HG02970 (cell line): ENCODE measurements around the gene WDR87.
"Not testable (repeated sequence)": the region's sequence is repeated elsewhere in the genome, so short reads cannot be mapped to it uniquely, and the experiment has no call there.

ENCODE experiments used
- ATAC-seq: cut with Tn5 transposase; IDR thresholded peaks from one replicate; pipeline ENCODE4 v1.9.1; 2021; ENCODE audit warnings: mild to moderate bottlenecking, moderate library complexity, moderate number of reproducible peaks; ENCODE audit not compliant: unreplicated experiment, low FRiP score

WDR87 gene

DNA sequence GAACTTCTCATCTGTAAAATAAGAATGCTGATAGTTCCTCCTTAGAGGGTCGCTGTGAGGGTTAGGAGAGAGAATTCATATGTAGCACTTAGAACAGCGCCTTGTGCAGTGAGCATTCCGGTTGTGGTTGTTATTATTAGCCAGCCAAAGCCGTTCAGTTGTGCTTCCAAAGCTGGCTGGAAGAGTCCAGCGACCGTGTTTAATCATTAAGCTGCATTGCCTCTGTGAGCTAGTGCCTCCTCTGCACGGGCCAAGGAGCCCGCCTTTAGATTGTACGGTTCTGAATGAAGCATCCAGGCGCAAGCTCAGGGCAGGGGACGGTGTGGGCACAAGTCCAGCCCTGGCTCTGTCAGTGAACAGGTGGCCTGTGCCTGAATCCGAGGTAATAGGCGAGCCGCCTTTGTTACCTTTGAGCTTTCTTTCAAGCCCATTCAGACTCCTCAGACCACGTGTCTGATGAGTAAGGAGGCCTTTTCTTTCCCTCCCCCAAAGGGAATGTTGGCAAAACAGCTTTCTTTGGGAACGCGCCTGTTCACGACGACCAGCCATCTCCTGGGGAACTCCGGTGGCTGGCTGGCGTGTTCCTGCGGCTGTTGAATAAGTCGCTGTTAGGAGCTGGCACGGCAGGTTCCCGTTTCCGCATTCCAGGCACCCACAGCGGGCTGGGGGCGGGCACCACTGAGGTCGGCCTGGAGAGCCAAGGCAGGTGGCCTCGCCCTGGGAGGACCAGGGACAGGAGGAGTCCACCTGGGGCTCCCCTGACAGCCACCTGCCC is 25.7 kb upstream of the WDR87 start:
- no peak for ATAC-seq

DNA sequence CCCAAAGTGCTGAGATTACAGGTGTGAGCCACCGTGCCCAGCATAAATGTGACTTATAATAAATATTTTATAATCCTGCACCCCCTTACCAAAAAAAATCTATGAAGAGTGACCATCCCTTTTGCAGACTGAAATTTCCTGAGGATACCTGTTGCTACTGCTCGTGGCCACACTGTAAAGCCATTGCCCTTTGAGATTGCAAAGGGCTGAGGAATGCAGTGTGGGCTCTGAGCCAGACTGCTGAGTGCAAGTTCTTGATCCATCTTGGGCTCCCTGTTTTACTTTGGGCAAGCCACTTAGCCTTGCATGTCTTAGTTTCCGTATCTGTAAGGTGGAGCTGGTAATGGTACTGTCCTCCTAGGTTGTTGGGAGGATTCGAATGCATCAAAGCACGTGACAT is 24.0 kb upstream of the WDR87 start:
- ATAC-seq: no peak

DNA sequence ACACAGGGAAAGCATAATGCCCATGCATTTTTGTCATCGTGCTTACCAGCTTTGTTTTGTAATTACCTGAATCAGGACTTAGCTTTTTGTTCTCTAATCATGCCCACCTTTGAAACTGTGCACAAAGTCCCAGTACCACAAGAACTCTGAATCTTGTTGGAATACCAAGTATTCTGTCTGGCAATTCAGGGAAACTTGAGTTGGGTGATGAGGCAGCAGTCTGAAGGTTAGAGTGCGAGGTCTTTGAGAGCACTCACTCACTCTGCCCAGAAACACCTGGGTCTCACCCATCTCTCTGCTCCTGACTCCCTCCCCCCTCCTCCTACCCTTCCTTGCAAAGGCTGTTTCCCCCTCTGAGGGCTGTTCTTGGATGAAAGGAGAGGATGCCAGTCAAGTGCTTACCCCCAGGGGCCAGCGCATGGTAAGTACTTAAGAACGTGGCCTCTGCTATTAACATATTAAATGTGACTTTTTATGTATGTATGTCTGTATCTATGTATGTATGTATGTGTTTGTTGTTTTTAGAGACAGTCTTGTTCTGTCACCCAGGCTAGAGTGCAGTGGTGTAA is 23.0 kb upstream of the WDR87 start:
- ATAC-seq: no peak

DNA sequence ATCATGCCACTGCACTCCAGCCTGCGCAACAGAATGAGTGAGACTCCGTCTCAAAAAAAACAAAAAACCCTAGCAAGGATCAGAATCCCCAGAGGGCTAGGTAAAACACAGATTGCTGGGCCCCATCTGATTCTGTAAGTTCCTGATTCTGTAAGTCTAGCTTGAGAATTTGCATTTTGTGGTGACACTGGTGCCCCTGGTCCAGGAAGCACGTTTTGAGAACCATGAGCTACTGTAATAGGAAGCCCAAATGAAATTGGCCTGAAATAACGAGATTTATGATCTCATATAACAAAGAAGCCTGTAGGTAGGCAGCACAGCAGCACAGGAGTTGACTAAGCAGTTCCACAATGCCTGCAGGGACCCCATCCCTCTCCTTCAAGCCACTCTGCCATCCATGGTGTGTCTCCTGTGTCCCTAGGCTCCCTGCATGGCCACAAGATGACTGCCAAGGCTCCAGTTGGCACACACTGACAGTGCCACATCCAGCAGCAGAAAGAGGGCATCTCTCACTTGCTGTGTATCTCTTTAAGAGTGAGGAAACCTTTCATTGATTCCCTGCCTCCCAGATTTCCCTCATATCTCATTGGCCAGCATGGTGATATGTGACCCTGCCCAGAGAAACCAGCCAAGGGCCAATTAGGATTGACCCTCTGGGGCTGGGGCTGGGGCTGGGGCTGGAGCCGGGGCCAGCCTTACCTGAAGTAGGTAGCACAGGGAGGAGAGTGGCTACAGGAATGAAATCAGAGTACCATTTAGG is 22.3 kb upstream of the WDR87 start:
- no peak for ATAC-seq

DNA sequence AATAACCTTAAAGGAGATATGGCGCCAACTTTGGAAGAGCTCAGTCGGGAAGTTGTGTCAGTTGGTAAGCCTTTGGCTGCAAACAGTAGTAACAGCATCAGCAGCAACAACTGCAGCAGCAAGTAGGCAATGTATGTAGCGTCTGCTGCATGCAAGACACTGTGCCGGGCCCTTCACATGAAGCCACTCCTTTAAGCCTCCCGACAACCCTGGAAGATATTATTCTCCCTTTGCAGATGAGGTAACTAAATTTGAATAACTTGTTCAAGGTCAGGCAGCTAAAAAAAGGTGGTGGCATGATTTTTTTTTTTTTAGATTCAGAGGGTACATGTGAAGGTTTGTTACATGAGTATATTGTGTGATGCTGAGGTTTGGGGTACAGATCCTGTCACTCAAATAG is 20.3 kb upstream of the WDR87 start:
- no peak for ATAC-seq

DNA sequence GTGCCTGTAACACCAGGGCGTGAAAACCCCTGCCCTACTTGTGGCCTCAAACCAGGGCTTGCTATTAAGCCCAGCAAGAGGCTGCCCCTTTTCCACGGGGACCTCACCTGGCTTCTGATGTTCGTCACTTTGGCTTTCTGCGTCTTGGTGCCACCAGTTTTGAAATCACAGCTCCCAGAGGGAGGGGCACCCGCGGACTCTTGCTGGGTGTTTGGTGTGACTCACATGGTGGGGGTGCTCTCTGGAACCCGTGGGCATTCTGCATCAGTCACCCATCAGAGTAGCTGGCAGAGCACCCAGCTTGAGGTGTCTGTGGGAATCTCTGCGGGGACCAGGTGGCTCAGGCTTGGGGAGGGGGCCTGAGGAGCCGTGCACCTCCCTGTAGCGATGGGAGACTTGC is 19.9 kb upstream of the WDR87 start:
- no peak for ATAC-seq

DNA sequence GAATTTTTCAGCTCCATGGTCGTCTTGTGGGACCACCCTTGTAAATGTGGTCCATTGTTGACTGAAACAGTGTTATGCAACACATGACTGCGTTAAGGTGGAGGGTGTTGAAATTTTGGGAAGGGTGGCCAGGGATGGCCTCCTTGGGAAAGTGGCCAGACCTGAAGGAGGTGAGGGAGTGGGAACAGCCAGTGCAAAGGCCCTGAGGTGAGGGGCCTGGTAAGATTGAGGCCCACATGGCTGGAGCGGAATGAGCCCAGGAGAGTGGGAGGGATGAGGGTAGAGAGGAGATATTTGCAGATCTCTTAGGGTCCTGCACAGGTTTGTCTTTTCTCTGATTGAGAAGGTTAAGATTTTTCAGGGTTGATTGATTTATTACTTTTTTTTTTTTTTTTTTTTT is 18.8 kb upstream of the WDR87 start:
- ATAC-seq: no peak

DNA sequence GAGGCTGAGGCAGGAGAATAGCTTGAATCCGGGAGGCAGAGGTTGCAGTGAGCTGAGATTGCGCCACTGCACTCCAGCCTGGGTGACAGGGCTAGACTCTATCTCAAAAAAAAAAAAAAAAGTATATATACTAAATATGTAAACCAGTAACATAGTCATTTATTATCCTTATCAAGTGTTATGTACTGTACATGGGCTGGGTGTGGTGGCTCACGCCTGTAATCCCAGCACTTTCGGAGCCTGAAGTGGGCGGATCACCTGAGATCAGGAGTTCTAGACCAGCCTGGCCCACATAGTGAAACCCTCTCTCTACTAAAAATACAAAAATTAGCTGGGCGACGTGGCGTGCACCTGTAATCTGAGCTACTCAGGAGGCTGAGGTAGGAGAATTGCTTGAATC is 18.2 kb upstream of the WDR87 start:
- not testable (repeated sequence) for ATAC-seq

DNA sequence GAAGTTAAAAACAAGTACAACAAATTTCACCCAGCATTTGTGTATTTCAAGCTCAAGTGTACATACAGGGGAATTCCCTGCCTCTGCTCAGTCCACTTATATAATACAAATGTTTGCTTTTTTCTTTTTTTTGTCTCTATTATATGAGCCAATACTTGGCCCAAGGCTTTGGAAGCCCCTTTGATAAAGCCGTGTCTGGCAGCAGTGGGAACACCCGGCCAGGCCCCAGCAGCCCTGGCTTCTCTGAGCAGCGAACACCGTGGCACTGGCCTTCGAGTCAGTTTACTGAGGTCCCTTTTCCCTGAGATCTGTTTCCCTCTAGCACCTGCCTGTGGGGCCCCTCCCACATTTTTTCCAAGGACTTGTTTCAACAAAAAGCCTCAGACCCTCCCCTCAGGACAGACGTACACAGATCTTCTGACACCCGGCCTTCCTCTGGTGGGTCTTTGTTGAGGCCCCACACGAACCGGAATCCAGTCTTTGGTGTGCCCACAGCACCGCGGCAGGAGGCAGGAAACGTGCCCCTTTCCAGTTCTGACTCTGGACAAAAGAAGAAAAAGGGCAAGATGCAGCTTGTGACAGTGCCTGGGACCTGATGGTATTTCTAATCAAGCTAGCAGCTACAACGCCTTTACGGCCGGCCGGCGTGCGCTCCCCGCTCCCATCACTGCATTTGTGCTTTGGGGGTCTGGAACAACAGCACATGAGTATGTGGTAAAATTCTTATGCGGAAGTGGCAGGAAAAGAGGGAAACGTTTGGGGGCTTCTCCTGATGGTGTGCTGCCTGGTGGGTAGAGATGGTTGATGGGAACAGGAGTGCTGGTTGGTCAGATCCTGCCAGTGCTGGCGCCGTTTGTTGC is 14.4 kb upstream of the WDR87 start:
- no peak for ATAC-seq

DNA sequence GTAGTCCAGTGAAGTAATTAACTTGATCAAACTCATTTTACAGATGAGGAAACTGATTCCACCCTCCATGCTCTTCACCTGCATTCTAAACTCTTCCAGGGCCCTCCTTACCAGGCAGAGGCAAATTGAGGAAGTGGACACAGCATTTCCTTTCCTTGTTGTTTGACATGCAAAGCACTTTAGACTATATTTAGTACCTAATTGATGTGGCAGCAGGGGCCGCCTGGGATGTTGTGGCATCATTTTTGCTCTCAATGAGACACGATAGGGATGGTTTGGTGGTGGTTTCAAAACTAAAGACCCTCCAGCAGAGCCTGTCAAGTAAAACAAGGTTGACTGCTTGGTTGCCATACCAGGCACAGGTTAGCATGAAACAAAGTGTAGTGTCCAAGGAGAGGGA is 8.5 kb upstream of the WDR87 start:
- ATAC-seq: no peak

DNA sequence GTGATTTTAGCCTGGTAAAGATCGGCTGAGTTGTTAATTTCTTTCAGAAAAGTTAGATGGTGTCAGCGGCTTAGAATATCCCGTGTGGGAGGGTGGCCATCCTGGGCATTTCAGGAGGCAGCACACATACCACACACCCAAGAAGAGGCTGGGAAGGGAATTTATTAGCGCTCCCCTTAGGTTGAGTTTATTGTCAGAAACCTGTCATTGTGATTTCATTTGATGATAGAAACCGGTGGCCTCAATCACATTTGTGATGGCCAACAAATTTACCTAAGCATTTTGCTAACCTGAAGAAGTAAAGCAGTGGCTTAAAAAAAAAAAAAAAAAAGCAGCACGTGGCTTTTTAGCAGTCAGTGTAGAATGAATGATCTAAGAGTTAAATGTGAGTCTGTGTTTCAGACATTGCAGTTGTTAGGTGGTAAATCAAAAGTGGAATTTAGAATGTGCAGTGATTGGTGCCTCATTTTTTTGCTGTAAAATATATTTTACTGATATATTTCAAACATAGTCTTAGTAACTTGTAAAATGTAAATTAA is 3.3 kb upstream of the WDR87 start:
- no peak for ATAC-seq

DNA sequence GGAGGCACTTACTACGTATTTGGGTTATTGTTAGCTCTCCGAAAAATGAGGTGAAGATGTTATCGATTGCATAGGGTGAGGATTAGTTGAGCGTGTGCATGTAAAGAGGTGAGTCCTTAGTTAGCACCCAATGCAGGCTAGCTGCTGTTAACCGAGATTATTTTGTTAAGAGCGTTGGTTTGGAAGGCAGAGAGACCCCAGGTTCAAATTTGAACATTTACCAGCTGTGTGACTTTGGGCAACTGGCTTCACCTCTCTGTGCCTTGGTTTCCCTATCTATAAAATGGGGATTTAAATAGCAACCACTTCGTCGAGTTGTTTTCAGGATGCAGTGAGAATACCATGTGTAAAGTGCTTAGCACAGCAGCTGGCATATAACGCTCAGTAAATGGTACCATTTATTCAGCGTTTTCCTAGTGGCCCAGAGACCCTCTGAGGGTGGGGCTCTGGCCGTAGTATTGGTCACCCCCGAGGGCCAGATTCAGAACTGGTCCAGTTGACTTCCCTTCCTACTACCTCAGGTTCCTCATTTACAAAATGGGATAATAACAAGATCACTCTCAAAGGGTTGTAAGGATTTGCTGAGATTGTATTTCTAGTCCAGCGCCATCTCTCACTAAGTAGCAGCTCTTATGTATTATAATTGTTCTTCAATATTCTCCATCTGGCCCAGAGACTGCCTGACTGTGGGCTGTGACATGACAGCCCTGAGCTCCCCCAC is 1.5 kb upstream of the WDR87 start:
- no peak for ATAC-seq

DNA sequence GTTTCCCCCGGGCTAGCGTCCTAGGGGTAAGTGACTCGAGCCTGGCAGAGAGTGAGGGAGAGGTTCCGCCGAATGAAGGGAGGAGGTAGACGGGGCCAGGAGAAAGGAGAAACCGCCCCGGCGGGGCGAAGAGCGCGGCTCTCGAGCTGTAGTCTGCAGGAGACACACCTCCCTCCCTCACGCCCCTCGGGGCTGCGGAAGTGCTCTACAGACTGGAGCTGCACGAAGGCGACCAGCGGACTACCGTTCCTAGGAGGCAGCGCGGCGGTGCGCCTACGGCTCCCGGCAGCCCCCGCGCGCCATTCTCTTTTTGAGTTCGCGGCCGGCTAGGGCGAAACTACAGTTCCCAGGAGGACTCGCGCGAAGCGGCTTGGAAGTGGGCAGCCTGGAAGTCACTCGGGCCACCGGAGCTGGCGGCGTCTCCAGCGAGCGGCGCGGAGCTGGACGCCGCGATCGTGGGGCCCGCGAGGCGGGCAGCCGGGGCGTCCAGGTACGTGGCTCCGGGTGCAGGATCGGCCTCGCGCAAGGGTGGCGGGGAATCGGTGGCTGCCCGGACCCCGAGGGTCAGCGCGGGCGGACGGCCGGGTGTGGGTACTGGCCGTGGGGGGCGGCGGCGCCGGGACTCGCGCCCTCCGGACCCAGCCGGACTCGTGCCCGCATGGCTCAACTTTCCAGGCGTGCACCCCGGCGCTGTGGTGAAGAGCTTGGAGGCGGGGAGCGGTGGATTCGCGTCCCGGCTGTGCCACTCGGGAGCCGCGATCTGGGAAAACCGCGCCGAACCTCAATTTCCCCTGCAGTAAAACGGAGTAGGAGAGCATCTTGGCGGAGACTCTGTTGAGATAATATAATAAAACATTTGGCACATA is 708 bp upstream of the WDR87 start, which contains the start of gene SIPA1L3:
Gene SIPA1L3 (plus strand): TSS at position 340 of the 866 bp plus-strand sequence. CDS start 174,358 bp downstream, outside the sequence.
- ATAC-seq: peak; percentile 67

DNA sequence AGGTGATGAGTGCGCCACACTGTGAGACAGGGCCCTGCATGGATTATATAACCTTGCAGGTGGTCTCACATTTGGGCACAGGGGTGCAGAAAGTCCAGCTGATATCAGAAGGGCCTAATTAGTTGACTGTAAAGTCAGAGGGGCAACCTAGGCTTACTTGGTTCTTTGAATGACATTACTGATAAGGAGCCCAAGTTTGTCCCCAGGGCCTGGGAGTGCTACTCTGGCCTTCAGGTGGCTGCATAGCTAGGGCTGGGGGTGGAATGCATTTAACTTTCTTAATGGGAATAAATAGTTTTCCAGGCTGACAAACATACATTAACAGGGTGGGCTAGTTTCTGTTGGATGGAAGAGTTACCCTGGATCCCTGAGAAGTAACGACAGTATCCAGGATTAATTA is 3.3 kb downstream of the WDR87 start:
- ATAC-seq: no peak

DNA sequence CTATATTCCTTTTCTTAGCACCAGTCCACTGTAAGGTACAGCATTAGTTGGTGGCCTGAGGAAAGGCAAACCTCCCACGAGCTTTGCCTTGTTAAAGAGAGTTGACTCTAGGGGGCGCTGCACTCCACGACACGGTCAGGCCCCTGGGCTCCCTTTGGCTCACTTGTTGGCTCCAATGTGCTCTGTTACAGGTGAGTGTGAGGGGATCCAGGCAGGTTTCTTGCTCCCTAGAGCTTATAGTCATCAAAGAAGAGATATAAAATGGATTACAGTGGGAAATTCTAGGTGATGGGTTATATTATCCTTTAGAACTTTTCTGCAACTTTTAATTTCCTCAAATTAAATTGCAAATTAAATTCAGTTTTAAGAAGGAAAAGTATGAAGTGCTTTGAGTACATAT is 3.7 kb downstream of the WDR87 start:
- no peak for ATAC-seq

DNA sequence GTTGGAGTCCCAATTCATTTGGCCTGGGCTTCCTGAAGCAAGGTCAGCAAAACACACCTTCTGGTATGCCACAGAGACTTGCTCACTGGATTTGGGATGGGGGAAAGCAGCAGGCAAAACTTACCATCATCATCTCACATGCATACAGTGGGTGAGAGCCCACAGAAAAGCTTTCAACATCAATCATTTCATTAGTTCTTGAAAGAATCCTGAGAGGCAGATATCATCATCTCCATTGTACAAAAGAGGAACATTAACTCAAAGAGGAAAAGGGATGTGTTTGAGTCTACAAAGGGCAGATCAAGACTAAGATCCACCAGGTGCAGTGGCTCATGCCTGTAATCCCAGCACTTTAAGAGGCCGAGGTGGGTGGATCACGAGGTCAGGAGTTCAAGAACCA is 6.4 kb downstream of the WDR87 start:
- ATAC-seq: no peak

DNA sequence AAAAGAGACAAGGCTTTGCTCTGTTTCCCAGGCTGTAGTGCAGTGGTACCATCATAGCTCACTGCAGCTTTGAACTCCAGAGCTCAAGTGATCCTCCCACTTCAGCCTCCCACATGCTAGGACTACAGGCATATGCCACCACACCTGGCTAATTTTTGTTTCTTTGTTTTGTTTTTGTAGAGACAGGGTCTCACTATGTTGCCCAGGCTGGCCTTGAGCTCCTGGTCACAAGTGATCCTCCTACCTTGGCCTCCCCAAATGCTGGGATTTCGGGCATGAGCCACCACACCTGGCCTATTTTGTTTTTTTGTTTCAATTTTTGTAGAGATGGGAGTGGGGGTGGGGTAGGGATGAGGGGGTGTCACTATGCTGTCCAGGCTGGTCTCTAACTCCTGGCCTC is 6.9 kb downstream of the WDR87 start:
- ATAC-seq: no peak

DNA sequence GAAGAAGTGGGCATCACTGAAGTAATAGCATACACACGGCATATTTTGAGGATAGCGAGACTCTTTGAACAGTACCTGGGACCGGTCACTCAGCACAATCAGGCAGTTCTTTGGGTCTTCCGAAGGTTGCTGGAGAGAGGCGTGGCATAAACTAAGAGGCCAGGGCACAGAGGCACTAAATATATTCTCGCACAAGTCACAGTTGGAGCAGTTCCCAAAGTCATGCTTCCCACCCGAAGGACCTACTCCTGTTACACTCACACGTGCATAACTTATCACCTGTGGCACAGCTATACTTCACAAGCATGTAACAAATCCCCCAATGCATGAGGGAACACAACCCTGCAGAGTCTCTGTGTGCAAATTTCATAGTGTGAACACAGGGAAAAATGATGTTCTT is 10.2 kb downstream of the WDR87 start:
- no peak for ATAC-seq
